H9 (cell line): ENCODE results near the gene NOS1AP. TPM values are rescaled to one million over a fixed set of nuclear protein-coding genes. Genes with fewer than 3 reads are reported as not detected.

Source experiments
- DNase-seq: peaks from one replicate; pipeline ENCODE4 v3.0.0-alpha.2; 2017
- H2AFZ ChIP-seq: one replicate; pipeline ENCODE4 v1.6.1; 2013; ENCODE audit warnings: mild to moderate bottlenecking, low read length, control low read depth, moderate library complexity
- H2AK5ac ChIP-seq: 2 replicates; pipeline ENCODE4 v1.6.1; 2013; ENCODE audit warnings: low read length, control low read depth, mixed read lengths; ENCODE audit not compliant: insufficient read length
- H2BK120ac ChIP-seq: one replicate; pipeline ENCODE4 v1.6.1; 2013; ENCODE audit warnings: low read depth, mild to moderate bottlenecking, low read length, control low read depth, inconsistent platforms; ENCODE audit not compliant: poor library complexity, severe bottlenecking
- H2BK12ac ChIP-seq: 2 replicates; pipeline ENCODE4 v1.6.1; 2013; ENCODE audit warnings: low read length, control low read depth, mixed read lengths, low read depth; ENCODE audit not compliant: insufficient read length
- H2BK15ac ChIP-seq: 2 replicates; pipeline ENCODE4 v1.6.1; 2013; ENCODE audit warnings: low read depth, low read length, control low read depth
- H2BK20ac ChIP-seq: one replicate; pipeline ENCODE4 v1.6.1; 2013; ENCODE audit warnings: low read depth, mild to moderate bottlenecking, low read length, control low read depth, inconsistent platforms; ENCODE audit not compliant: poor library complexity, severe bottlenecking
- H2BK5ac ChIP-seq: 2 replicates; pipeline ENCODE4 v1.6.1; 2013; ENCODE audit warnings: low read length, control low read depth, mixed read lengths; ENCODE audit not compliant: insufficient read length
- H3K14ac ChIP-seq: 2 replicates; pipeline ENCODE4 v1.6.1; 2013; ENCODE audit warnings: low read length, control low read depth; ENCODE audit not compliant: insufficient read depth
- H3K18ac ChIP-seq: 2 replicates; pipeline ENCODE4 v1.6.1; 2013; ENCODE audit warnings: low read depth, mild to moderate bottlenecking, mixed read lengths, low read length, control low read depth; ENCODE audit not compliant: insufficient read length
- H3K23ac ChIP-seq: 2 replicates; pipeline ENCODE4 v1.6.1; 2013; ENCODE audit warnings: low read length, control low read depth, mixed read lengths, low read depth; ENCODE audit not compliant: insufficient read length
- H3K23me2 ChIP-seq: 2 replicates; pipeline ENCODE4 v1.6.1; 2013; ENCODE audit warnings: low read depth, mild to moderate bottlenecking, mixed read lengths, low read length, control low read depth; ENCODE audit not compliant: insufficient read length, poor library complexity, severe bottlenecking
- H3K27ac ChIP-seq: 2 replicates; pipeline ENCODE4 v1.5.1; 2013; ENCODE audit warnings: low read length, control low read depth, mixed read lengths, low read depth; ENCODE audit not compliant: insufficient read length
- H3K27me3 ChIP-seq: 2 replicates; pipeline ENCODE4 v1.6.1; 2013; ENCODE audit warnings: low read length, control low read depth, inconsistent platforms; ENCODE audit not compliant: insufficient read depth
- H3K4ac ChIP-seq: 2 replicates; pipeline ENCODE4 v1.6.1; 2013; ENCODE audit warnings: low read depth, mild to moderate bottlenecking, control low read depth, inconsistent platforms, low read length, moderate library complexity
- H3K4me1 ChIP-seq: 2 replicates; pipeline ENCODE4 v1.6.1; 2013; ENCODE audit warnings: low read length, control low read depth, inconsistent platforms; ENCODE audit not compliant: insufficient read depth
- H3K4me2 ChIP-seq: 2 replicates; pipeline ENCODE4 v1.6.1; 2013; ENCODE audit warnings: low read length, control low read depth, mixed read lengths; ENCODE audit not compliant: insufficient read length, insufficient read depth
- H3K56ac ChIP-seq: 2 replicates; pipeline ENCODE4 v1.6.1; 2013; ENCODE audit warnings: low read depth, mild to moderate bottlenecking, mixed read lengths, low read length, control low read depth; ENCODE audit not compliant: insufficient read length
- H3K79me1 ChIP-seq: 2 replicates; pipeline ENCODE4 v1.6.1; 2013; ENCODE audit warnings: low read depth, mild to moderate bottlenecking, moderate library complexity, low read length, control low read depth, inconsistent platforms; ENCODE audit not compliant: insufficient read depth, poor library complexity, severe bottlenecking
- H3K79me2 ChIP-seq: 2 replicates; pipeline ENCODE4 v1.6.1; 2013; ENCODE audit warnings: low read length, control low read depth, inconsistent platforms; ENCODE audit not compliant: insufficient read depth
- H3K9ac ChIP-seq: 2 replicates; pipeline ENCODE4 v1.6.1; 2013; ENCODE audit warnings: low read length, control low read depth, mixed read lengths; ENCODE audit not compliant: insufficient read length; ENCODE audit errors: extremely low read depth
- H3K9me3 ChIP-seq: one replicate; pipeline ENCODE4 v1.6.1; 2013; ENCODE audit warnings: low read depth, low read length, inconsistent platforms; ENCODE audit not compliant: control insufficient read depth
- H3T11ph ChIP-seq: one replicate; pipeline ENCODE4 v1.6.1; 2013; ENCODE audit warnings: mild to moderate bottlenecking, low read length, control low read depth, inconsistent platforms
- H4K20me1 ChIP-seq: one replicate; pipeline ENCODE4 v1.6.1; 2013; ENCODE audit not compliant: control insufficient read depth, insufficient read length, insufficient read depth
- H4K5ac ChIP-seq: 2 replicates; pipeline ENCODE4 v1.6.1; 2013; ENCODE audit warnings: low read depth, mild to moderate bottlenecking, mixed read lengths, low read length, control low read depth; ENCODE audit not compliant: insufficient read length
- H4K8ac ChIP-seq: replicated peaks from 2 replicates; pipeline ENCODE4 v1.6.1; 2013; ENCODE audit warnings: low read length, control low read depth, mixed read lengths, low read depth; ENCODE audit not compliant: insufficient read length
- H4K91ac ChIP-seq: 2 replicates; pipeline ENCODE4 v1.6.1; 2013; ENCODE audit warnings: low read depth, mild to moderate bottlenecking, moderate library complexity, mixed read lengths, low read length, control low read depth; ENCODE audit not compliant: insufficient read length
- H3K27ac Mint-ChIP-seq, 3 experiments: 2 replicates in 2 of 3; 3 replicates in 1 of 3; pipeline ENCODE4 v1.8.0; 2020 to 2021; ENCODE audit warnings: mixed read lengths in 3 of 3, mild to moderate bottlenecking in 1 of 3, moderate library complexity in 1 of 3
- H3K27me3 Mint-ChIP-seq: 2 replicates; pipeline ENCODE4 v1.8.0; 2021; ENCODE audit warnings: low read depth, mild to moderate bottlenecking, moderate library complexity, mixed read lengths
- H3K36me3 Mint-ChIP-seq, 3 experiments: 2 replicates in 2 of 3; 3 replicates in 1 of 3; pipeline ENCODE4 v1.8.0; 2020 to 2021; ENCODE audit warnings: low read depth in 3 of 3, mixed read lengths in 3 of 3; ENCODE audit not compliant: insufficient read depth in 1 of 3
- H3K4me1 Mint-ChIP-seq, 2 experiments: 2 replicates each; pipeline ENCODE4 v1.8.0; 2020; ENCODE audit warnings: mixed read lengths in 2 of 2
- H3K4me3 Mint-ChIP-seq, 2 experiments: 2 replicates in 1 of 2; 3 replicates in 1 of 2; pipeline ENCODE4 v1.8.0; 2020 to 2021; ENCODE audit warnings: mild to moderate bottlenecking in 2 of 2, mixed read lengths in 2 of 2, moderate library complexity in 1 of 2
- H3K9me3 Mint-ChIP-seq, 2 experiments: 2 replicates in 1 of 2; 3 replicates in 1 of 2; pipeline ENCODE4 v1.8.0; 2020; ENCODE audit warnings: mild to moderate bottlenecking in 2 of 2, mixed read lengths in 2 of 2, moderate library complexity in 1 of 2
- WGBS: extraction: QIAGEN DNeasy Blood & Tissue Kit; methylation state at CpG from one replicate; pipeline ENCODE4 v1.1.7; 2013; ENCODE audit warnings: missing lambda C conversion rate, low lambda C conversion rate, mixed read lengths; ENCODE audit not compliant: insufficient read length; ENCODE audit errors: extremely low coverage; 5-methylcytosine and 5-hydroxymethylcytosine counted together
- total RNA-seq: library from RNA; stranded (reverse); gene quantifications from 2 replicates; pipeline ENCODE4 v1.2.1, GENCODE V29; 2021
- TF ChIP-seq, protein P1 (sequence below): fragments of 200-600 bp; sonication (generic); conservative IDR thresholded peaks from 3 replicates; pipeline ENCODE4 v1.8.0; 2021; ENCODE audit warnings: antibody characterized with exemption, mild to moderate bottlenecking

The NOS1AP gene
- total RNA-seq, 1 experiment from 2014 or later: 8.4 TPM

DNA sequence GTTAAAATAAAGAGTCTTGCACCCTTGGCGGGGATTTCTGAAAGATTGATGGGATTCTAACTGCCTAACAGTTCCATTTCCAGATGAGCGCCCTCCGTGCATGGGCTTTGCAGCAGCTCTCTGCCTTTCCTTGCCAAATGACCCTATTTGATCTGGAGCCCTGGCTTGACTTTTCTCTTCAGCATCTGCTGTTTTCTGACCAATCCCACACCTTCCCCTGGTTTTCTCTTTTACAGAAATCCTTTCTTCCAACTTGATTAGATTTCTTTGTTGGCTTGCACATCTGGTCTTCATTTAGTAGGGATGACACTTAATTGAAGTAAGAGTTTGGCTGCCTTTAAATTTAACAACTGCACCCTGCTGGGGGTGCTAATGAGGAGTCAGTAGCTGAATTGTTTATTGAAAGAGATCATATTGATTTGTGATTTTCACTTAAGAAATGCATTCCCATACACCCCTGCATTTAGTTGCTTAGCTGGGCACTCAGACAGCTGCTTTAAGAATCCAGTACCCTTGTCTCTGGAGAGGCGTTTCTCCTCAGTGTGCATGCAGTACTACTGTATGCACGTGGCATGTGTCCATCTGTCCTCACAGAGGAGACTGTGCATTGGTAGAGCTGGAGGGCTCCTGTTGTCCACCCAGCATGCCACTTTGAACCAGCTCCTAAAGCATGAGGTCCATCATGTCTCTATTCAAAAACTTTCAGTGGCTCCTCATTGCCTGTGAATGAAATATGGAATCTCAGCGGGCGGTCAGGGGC is 99.7 kb downstream of the NOS1AP start:
- H3K56ac ChIP-seq: no peak overlapping the region
- H3K4me1 Mint-ChIP-seq: peaks cover 42 to 47% of the 10 kb centered on the region in 2 experiments
- no peak for DNase-seq
- no peaks in the 10 kb centered on the region for H3K27me3 ChIP-seq
- no peak overlapping the region for H3K4me3 Mint-ChIP-seq
- no peak overlapping the region for H2BK5ac ChIP-seq
- H3K9ac ChIP-seq: no peak overlapping the region
- no peak overlapping the region for H4K91ac ChIP-seq
- H4K5ac ChIP-seq: no peak overlapping the region
- H3K79me2 ChIP-seq: no peaks in the 10 kb centered on the region; the same call in 1 of the 2 replicates
- no peak overlapping the region for H4K8ac ChIP-seq
- no peak overlapping the region; the same call in 1 of the 2 replicates for H3K14ac ChIP-seq
- no peaks in the 10 kb centered on the region for H3K9me3 ChIP-seq
- H2AK5ac ChIP-seq: no peak overlapping the region
- no peaks in the 10 kb centered on the region for H4K20me1 ChIP-seq
- no peak overlapping the region for H3T11ph ChIP-seq
- H3K9me3 Mint-ChIP-seq: no peaks in the 10 kb centered on the region
- H3K23ac ChIP-seq: no peak overlapping the region
- TF ChIP-seq, protein P1, sequence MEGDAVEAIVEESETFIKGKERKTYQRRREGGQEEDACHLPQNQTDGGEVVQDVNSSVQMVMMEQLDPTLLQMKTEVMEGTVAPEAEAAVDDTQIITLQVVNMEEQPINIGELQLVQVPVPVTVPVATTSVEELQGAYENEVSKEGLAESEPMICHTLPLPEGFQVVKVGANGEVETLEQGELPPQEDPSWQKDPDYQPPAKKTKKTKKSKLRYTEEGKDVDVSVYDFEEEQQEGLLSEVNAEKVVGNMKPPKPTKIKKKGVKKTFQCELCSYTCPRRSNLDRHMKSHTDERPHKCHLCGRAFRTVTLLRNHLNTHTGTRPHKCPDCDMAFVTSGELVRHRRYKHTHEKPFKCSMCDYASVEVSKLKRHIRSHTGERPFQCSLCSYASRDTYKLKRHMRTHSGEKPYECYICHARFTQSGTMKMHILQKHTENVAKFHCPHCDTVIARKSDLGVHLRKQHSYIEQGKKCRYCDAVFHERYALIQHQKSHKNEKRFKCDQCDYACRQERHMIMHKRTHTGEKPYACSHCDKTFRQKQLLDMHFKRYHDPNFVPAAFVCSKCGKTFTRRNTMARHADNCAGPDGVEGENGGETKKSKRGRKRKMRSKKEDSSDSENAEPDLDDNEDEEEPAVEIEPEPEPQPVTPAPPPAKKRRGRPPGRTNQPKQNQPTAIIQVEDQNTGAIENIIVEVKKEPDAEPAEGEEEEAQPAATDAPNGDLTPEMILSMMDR: no peak
- H3K27me3 Mint-ChIP-seq: no peaks in the 10 kb centered on the region
- H3K36me3 Mint-ChIP-seq: no peaks in the 10 kb centered on the region
- no CpG with 5 or more reads among the region's 7 CpGs for WGBS
- no peak overlapping the region for H3K18ac ChIP-seq
- no peak overlapping the region for H2BK15ac ChIP-seq
- H3K4ac ChIP-seq: no peak overlapping the region
- H3K4me2 ChIP-seq: no peak overlapping the region
- H3K23me2 ChIP-seq: no peaks in the 10 kb centered on the region
- no peak overlapping the region for H2BK20ac ChIP-seq
- no peak overlapping the region for H3K27ac Mint-ChIP-seq
- H3K4me1 ChIP-seq: peaks cover 17% of the 10 kb centered on the region; the same call in 1 of the 2 replicates
- H2BK120ac ChIP-seq: no peak overlapping the region
- H3K27ac ChIP-seq: no peak overlapping the region
- no peak overlapping the region for H2AFZ ChIP-seq
- H3K79me1 ChIP-seq: no peaks in the 10 kb centered on the region
- no peak overlapping the region for H2BK12ac ChIP-seq
